Activated CD4-positive, alpha-beta T cell treated with anti-CD3 and anti-CD28 coated beads, Interleukin-2, amount 50 U/mL, for 48 hours (primary cell): ENCODE results near the gene CELA2A.
A peak's percentile ranks its signal among the peaks of the same experiment; 100 is the strongest.
"Not testable (repeated sequence)": the region's sequence is repeated elsewhere in the genome, so short reads cannot be mapped to it uniquely, and the experiment has no call there.

ENCODE experiments used
- DNase-seq, 2 experiments: peaks; one replicate each; pipeline ENCODE4 v3.0.0-alpha.2; 2020

The CELA2A gene

DNA sequence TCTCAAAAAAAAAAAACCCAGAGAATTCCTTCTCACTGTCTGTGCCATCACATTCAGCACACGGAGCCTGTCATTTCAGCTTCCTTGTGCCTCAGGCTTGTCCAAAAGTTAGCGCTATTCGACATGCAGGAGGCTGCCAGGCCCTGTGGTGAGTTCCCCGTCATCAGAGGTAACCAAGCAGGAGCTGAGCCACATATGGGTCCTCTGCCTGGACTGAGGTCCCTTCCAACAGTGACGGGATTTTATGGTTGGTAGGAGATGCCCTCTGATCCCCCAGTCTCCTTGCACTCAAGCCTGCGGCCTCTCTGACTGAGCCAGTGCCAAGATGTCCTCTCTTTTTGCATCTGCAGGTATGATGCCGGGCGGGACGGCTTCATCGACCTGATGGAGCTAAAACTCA lies 31.0 kb upstream of the CELA2A start:
- DNase-seq: no peak

DNA sequence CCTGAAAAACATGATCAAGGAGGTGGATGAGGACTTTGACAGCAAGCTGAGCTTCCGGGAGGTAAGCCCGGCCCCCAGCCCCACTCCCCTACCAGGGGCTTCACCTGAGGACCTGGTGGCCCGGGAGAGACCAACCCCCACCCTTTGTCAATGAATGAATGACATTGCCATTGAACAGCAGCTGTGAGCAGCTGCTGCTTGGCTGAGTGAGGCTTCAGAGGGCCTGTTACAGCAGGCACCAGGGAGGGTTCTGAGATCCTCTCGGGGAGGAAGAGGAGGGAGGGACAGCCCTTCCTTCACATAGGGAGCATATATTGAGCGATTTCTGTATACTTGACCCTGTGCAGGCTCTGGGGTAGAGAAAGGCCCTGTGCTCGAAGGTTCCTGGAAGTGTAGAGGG lies 30.6 kb upstream of the CELA2A start:
- no peak for DNase-seq

DNA sequence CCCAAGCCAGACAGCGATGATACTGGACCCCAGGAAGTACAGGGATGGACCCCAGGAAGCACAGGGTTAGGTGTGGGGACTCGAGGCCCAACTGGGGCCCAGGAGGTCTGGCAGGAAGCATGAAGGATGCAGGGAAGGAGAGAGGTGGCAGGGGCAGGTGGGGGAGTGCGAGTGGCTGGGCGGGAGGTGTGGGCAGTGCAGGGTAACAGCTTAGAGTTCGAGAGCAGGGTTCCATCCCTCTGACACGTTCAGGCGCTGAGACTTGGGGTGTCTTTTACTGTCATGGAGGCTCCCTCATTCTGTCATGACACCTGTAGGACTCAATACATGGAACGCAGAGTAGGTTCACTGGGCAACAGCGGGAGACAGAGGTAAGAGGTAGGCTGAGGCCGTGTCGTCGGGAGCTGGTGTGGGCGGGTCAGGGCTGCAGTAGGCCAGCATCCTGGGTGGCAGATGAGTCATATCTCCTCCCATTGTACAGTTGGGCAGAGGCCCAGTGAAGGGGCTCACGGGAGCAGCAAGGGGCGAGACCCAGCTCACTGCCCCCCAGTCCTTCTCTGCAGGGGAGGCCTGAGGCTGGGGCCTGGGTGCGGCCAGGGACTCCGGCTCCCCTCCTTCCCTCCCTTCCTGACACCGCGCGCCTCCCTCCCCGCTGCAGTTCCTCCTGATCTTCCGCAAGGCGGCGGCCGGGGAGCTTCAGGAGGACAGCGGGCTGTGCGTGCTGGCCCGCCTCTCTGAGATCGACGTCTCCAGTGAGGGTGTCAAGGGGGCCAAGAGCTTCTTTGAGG lies 29.8 kb upstream of the CELA2A start:
- no peak for DNase-seq

DNA sequence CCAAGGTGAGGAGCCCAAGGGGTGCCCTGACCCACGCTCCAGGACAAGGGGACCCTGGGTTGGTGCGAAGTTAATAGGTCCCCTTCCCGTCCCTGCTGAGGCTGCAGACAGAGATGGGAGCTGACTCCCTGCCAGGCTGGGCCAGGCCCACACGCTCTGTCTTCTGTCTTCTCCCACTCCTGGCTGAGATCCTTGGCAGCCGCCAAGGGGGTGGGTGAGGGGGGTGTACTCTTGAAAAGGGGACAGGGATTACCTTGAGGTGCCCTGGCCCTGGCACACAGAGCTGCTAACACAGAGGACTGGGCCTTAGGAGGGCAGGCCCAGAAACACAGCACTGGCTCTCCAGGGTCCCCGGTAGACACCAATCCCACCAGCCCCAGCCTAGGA lies 29.3 kb upstream of the CELA2A start:
- DNase-seq: no peak

DNA sequence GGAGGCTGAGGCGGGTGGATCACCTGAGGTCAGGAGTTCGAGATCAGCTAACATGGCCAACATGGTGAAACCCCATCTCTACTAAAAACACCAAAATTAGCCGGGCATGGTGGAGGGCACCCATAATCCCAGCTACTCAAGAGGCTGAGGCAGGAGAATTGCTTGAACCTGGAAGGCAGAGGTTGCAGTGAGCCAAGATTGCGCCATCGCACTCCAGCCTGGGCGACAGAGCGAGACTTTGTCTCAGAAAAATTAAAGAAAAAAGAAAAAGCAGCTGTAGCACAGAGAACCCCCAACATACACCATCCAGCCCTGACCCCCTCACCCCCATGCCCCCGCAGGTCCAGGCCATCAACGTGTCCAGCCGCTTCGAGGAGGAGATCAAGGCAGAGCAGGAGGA lies 28.3 kb upstream of the CELA2A start:
- not testable (repeated sequence) for DNase-seq

DNA sequence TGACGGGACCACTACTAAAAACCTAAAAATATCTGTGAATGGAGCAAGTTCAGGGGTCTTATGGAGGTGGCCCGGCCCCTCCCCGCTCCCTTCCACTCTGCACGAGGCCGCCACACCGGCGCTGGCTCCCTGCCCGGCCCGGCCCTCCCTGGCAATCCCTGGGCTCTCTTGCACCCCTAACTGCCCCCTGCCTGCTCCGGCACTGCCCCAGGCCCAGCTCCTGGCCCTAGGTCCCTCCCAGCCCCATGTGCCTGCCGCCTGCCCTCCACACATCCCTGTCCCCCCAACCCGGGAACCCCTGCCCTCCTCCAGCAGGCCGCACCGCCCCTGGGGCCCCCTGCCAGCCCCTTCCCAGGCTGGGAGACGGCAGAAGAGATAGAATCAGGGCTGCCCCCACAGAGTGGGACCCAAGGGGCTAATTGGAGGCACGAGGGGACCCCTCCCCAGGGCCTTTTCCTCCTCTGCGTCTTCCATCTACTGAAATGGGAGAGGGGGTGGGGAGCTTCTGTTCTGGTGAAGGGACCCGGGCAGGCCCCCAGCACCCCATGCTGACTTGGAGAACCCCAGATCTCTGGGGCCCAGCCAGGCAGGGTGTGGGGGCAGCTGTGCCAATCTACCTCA lies 27.6 kb upstream of the CELA2A start:
- DNase-seq: no peak

DNA sequence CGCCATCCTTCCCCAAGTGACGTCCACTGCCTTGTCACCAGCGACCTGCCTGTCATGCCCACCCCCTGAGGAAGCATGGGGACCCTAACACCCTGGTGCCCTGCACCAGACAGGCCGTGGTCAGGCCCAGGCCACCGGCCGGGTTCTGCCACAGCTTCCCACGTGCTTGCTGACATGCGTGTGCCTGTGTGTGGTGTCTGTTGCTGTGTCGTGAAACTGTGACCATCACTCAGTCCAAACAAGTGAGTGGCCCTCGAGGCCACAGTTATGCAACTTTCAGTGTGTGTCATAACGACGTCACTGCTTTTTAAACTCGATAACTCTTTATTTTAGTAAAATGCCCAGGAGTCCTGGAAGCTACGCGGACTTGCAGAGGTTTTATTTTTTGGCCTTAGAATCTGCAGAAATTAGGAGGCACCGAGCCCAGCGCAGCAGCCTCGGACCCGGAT lies 26.8 kb upstream of the CELA2A start:
- DNase-seq: no peak

DNA sequence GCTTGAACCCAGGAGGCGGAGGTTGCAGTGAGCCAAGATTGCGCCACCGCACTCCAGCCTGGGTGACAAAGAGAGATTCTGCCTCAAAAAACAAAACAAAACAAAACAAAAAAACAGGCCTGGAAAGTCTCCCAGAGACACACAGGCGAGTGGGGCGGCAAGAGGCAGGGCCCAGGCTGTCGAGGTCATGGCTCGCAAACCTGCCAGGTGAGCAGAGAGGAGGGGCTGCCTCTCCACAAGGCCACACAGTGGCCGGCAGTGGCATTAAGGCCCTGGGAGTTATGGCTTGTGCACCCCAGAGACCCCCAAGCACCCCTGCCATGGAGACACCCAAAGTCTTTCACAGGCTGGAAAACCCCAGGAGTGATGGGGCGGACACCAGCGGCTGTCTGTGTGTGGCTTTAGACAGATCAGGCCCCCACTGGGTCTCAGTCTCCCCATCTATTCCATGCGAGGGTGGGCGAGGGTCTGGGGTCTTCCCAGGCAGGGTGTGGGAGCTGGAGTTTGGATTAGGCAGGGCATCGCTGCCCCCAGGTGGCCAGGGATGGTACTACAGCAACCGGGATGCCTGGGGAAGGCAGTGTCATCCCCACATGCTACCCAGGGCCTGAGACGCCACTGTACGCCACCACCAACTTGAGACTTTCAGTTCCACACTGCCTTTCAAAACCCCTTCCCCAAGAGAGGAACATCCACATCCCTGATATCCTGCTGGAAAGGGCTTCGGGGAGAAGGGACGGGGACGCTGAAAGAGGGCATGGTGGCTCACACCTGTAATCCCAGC lies 25.6 kb upstream of the CELA2A start:
- peak; percentile 84 for DNase-seq

DNA sequence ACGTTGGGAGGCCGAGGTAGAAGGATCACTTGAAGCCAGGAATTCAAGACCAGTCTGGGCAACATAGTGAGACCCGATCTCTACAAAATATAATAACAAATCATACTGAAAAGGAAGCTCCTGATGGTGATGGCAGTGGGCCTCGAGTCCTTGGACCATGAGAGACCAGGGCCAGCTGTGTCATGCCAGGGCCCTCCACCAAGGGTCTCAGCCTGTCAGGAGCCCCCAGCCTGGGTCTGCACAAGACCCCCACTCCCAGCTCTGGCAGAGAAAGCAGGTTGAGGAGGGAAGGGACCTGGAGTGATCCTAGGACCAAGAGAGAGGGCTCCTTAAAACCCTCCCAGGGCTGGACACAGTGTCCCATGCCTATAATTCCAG lies 25.0 kb upstream of the CELA2A start:
- DNase-seq: no peak

DNA sequence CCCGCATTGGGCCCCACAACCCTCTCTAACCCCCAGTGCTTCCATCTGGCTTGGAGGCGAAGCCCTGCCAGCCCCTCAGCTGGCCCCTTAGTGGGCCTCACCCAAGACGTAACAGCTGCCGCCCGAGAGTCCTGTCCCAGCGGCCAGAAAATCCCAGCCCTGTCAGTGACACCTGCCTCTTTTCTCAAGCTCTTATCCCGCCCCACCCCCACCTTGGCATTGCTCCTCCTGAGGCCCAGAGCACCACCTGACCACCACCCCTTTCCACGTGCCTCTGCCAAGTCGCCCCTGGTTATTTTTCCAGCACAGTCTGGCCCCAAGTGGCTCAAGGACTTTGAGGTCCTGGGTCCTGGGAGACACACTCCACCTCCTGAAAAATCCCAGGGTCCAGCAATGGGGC lies 24.2 kb upstream of the CELA2A start:
- DNase-seq: no peak

DNA sequence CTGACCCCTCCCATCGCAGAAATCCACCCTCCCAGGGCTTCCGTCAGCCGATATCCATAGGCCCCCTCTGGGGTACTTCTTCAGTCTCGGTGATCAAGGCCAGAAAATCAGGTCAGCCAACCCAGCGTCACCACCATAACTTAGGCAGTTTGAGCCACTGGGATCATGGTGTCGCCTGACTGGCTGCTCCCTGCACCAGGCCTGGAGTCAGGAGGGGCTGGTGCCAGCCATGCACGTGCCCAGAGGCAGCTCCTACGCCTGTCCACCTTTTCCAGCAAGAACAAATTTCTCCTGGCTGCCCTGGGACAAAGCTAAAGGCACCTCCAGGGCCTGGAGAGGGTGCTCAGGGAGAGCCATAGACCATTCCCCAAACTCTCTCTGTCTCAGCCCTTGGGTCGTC lies 23.1 kb upstream of the CELA2A start:
- no peak for DNase-seq

DNA sequence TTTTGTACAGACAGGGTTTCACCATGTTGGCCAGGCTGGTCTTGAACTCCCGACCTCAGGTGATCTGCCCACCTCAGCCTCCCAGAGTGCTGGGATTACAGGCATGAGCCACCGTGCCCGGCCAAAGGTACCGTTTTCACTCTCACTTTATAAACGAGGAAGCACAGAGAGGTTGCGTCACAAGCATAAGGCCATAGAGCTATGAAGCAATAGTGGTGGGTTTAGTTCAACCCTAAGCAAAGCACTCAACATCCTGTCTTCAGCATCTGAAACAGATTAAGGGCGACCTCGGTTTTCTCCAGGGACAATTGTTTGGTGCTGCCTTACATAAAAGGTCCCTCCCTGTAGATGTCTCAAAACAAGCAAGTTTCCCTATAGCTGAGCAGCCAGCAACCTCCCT lies 21.8 kb upstream of the CELA2A start:
- DNase-seq: not testable (repeated sequence)

DNA sequence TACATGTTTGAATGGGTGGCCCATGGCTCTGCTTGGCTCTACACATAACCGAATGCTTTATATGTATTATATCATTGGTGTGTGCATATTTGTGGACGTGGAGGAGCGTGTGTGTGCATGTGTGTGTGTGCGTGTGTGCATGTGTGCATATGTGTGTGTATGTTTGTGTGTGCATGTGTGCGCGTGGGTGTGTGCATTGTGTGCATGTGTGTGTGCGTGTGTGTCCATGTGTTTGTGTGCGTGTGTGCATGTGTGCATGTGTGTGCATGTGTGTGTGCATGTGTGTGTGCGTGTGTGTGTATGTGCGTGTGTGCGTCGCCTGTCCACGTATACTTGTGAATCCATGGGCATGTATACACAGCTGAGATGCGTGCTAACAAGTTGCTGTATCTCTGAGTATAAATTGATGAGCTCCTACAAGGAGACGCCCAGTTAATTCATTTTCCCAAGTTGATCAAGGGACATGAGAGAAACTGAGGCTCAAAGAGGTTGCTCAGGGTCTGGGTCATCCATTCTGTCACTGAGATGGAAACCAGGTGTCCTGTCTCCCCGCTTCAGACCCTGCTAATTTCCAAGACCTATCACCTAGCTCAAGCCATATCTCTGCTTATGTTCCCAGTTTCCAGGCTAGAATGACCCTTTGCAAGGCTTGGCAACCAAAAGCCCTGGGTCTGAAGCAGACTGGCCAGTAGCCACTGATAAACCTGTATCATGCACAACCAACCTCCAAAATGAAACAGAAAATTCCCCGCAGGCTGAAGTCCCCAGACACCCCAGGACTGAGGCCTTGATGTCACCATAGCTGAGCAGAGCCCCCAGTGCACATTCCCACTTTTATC lies 21.1 kb upstream of the CELA2A start:
- DNase-seq: no peak

DNA sequence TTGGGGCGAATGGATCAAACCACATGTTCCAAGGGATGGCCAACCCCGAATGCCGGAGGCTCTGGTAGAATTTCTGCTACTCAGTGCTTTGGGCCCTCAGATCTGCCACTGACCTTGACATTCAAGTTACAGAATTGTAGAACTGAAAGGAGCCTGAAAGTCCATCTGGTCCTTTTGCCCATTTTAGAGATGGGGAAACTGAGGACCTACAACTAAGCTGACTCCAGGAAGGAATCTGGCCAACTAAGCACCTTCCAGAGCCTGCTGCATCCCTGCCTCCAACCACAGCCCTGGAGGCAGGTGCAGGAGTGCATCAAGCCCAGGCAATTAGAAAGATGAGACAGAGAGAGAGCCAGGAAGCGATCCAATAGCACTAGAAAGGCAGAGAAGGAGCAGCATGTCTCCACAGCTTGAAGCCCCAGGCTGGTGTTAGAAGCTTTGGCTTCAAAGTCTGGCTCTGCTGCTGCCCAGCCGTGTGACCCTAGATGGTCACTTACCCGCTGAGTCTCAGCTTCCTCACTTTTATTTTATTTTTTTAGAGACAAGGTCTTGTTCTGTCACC lies 19.6 kb upstream of the CELA2A start:
- no peak for DNase-seq

DNA sequence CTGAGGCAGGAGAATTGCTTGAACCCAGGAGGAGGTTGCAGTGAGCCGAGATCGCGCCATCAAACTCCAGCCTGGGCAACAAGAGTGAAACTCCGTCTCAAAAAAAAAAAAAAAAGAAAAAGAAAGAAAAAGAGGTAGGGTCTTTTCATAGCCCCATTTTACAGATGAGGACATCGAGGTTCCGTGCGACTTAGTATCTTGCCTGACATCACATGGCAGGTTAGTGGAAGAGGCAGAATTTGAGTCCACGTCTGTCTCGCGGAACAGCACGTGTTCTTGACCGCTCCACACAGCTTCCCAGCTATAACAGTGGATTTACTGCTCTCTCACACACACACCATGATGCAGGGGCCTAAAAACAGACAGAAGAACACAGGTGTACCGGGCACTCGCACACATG lies 17.2 kb upstream of the CELA2A start:
- no peak for DNase-seq

DNA sequence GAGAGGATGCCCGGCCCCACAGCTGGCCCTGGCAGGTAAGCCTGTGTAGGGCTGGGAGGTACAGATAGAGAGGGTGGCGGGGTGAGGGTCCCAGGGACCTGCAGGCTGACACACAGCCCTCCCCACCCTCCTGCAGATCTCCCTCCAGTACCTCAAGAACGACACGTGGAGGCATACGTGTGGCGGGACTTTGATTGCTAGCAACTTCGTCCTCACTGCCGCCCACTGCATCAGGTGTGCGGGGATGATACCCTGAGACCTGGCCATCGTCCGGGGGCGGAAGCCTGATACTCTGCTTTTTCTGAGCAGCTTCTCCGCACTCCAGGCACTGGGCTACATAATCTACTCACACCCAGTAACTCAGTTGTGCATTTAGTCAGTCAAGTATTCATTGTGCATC lies 16.2 kb upstream of the CELA2A start:
- DNase-seq: no peak

DNA sequence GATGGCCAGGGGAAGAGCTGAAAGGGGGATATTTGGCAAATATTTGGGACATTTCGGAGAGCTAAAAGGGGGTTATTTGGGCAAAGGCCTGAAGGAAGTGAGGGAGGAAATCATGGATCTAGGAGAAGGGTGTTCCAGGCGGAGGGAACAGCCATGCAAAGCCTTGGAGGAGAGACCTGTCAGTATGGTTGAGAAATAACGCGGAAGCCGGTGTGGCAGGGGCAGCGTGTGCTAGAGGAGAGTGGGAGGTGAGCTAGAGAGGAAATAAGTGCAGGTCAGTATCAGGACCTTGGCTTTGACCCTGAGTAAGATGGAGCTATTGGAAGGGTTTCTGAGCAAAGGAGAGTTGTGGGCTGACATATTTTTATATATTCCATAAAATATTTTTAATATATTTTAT lies 15.3 kb upstream of the CELA2A start:
- DNase-seq: no peak

DNA sequence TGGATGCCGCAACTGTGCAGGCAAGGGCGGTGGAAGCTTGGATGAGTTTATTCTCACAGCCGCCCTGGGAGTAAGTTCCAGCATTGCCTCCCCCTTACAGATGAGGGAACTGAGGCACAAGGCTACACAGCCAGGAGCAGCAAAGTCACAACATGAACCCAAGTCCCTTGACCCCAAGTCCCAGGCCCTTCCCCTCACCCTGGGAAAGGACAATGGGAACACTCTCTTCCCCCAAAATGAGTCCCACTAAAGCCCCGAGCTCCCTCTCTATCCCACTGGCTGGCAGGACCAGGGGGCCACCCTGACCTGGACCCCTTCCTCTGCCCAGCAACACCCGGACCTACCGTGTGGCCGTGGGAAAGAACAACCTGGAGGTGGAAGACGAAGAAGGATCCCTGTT lies 14.4 kb upstream of the CELA2A start:
- no peak for DNase-seq

DNA sequence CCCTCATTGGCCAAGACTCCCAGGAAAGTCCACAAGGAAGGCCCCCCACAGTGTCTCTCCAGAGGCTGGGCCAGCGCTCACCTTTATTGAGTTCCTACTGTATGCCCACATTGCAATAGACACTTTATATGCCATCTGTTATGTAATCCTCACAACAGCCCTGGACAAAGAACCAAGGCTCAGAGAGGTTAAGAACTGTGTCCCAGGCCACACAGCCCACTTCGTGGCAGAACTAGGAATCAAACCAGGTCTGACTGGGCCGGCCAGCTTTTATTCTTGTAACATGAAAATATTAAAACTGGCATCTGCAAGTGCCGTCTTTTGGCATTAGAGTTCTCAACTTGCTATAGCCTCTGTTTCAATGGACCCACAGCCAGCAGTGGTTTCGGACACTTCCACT lies 13.8 kb upstream of the CELA2A start:
- DNase-seq: no peak

DNA sequence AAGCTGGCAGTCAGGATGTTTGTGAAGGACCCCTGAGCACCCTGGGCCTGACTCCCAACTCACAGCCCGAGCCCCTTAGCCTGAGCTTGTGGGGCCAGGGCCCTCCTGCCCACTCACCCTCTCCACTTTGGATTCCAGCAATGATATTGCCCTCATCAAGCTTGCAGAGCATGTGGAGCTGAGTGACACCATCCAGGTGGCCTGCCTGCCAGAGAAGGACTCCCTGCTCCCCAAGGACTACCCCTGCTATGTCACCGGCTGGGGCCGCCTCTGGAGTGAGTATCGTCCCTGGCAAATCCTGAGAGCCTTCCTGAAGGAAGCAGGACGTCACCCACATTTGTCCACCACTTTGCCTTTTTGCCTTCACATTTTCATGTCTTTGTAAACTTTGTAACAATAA lies 13.3 kb upstream of the CELA2A start:
- no peak for DNase-seq

DNA sequence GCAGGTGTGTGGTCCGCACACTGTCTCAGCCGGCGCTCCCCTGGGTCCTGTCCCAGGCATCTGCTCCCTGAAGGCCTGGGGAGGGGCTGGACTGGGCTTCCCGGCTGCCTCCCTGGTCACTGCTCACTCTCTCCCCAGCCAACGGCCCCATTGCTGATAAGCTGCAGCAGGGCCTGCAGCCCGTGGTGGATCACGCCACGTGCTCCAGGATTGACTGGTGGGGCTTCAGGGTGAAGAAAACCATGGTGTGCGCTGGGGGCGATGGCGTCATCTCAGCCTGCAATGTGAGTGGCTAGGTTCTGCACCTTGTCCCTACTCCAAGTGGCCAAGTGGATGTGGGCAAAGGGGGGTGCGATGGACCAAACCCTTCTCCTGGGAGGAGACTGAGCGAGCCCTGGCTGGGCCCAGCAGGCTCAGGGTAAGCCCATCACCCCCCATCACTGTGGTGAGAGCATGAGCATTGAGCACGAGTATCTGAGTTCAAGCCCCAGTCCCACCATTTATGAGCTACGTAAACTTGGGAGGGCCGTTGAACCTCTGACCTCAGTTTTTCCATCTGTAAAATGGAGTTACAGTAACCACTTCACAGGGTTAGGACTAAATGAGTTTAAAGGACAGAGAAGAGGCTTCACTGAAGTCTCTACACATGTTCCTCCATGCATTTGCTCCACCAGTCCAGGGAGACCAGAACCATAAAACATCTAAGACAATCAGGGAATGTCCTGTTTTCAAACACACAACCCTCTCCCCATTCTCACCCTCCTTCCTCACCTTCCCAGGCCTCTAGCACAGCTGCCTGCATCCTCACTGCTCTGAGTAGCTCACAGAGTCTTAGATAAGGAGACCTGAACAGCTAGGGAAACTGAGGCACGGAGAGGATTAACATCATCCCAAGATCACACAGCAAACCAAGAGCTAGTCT lies 11.8 kb upstream of the CELA2A start:
- DNase-seq: no peak
